HG02642 (cell line): ENCODE data around the gene RHOBTB3.
"Not testable (repeated sequence)": the region's sequence is repeated elsewhere in the genome, so short reads cannot be mapped to it uniquely, and the experiment has no call there.

Experiments
- ATAC-seq: cut with Tn5 transposase; IDR thresholded peaks from one replicate; pipeline ENCODE4 v1.9.1; 2021; ENCODE audit warnings: mild to moderate bottlenecking; ENCODE audit not compliant: unreplicated experiment, poor library complexity

The RHOBTB3 gene

GRCh38 chr5:95791751-95792150 is 60.6 kb downstream of the RHOBTB3 start:
- no peak for ATAC-seq

DNA sequence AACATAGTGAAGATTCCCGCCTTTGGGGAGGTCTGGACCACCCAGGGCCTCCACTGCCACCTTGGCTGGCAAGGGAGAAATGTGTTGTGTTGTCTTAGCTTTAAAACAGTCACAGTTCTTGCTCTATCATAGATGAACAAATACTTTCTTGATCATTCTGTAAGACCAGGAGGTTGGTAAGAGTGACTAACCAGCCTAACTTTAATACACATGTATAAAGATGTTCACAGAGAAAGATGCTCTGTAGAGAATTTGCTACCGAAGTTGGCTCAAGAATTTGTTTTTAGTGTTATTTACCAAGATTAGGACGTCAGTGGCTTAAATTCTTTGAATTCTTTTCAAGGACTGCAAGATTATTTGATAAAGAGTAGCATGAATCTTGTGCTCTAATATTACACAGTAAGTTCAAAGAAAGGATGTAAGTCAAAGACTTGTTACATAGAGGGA is 63.0 kb downstream of the RHOBTB3 start:
- ATAC-seq: no peak

DNA sequence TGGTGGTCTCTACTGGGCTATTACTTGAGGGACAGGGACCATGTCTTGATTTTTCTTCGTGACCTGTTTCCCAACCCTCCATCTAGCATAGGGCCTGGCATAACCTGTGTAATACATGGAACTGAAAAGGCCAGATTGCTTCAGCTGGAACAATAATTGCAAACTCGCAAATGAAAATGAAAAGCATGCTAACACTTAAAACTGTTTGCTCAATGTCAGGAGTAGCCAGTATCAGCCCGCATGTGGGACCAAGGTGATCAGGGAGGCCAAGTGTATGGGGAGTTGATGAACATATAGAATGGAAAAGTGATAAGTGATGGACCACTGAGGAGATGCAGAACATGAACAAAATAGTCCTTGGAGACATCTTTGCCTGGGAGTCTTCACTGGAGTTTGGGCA is 66.2 kb downstream of the RHOBTB3 start:
- no peak for ATAC-seq

- ATAC-seq: no peak
Observed at GRCh38 chr5:95798048-95798447, 66.9 kb downstream of the RHOBTB3 start.

GRCh38 chr5:95798545-95798944 is 67.4 kb downstream of the RHOBTB3 start:
- no peak for ATAC-seq

GRCh38 chr5:95799191-95799835 is 68.2 kb downstream of the RHOBTB3 start:
- no peak for ATAC-seq

DNA sequence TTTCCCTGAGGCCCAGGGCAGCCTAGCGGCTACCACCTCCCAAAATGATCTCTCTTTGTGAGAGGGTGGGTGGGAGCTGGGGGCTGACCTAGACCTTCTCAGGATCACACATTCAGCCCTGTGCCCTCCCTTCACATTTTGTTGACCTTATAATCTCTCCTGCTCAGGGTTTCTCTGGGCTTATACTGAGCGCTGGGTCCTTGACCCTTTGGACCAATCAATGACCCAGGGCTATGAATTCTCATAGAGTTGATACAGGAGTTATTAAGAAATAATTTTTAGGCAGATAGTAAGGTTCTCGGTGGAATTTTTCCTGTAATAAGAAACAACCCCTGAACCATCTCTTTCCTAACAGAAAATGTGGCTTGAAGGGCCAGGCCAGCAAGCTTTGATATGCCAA is 69.4 kb downstream of the RHOBTB3 start:
- no peak for ATAC-seq

DNA sequence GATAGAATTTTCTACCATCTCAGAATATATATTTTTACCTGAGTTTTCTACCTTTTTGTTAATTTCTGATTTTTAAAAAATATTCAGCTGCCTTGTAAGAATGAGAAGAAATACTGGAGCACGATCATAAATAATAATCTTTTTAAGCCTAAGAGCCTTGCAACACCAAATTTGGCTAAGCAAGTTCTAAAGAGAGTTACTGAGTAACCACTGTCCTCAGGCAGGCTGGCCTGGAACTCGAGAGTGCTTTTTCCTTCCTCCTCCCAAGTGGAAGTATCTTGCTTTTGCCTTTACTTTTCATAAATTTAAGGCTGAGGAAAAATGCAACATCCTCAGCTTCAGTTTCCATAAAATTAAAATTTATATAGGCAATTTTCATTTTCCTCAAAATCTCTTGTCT is 70.4 kb downstream of the RHOBTB3 start:
- no peak for ATAC-seq

DNA sequence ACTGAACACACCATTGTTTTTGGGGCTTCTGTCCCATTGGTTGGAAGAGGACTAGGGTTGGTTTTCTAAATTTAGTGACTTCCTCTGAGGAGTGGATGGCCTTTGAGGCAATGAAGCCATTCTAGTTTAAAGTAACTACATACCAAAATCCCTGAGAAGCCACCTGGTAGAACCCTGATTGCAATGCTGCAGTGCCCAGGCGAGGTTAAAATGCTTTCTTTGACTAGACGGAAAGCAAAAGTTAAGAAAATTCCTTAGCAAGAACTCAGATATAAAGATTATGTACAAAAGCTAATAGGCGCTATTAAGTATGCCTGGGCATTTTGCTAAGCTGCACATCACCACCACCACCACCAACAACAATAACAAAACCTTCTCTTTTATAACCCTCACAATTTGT is 70.8 kb downstream of the RHOBTB3 start:
- ATAC-seq: no peak

GRCh38 chr5:95803271-95804148 is 72.4 kb downstream of the RHOBTB3 start:
- no peak for ATAC-seq

DNA sequence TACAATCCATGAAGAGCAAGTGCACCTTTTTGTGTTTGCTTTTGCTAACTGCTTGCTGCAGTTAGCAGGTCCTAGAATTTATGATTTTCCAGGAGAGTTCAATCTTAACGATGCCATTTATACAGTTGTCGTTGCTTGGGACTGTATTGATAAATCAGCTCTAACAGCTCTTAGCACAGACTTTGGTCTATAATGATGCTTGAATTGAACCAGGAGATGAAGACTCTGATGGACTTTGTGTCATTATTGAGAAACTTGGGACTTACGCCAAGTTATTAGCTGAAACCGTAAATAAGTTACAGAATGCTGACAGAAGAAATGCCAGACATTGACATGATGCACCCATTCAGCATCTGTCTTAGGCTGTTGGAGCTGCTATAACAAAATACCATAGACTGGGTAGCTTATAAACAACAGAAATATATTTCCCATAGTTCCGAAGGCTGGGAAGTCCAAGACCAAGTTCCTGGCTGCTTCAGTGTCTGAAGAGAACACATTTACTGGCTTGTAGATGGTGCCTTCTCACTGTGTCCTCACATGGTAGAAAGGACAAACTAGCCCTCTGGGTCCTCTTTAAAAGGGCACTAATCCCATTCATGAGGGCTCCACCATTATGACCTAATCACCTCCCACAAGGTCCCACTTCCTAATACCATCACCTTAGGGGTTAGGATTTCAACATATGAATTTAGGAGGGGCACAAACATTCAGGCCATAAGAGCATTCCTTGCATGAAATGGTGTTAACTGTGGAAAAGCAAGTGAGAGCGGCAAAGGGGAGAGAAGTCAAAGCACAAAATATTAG is 73.8 kb downstream of the RHOBTB3 start:
- no peak for ATAC-seq

DNA sequence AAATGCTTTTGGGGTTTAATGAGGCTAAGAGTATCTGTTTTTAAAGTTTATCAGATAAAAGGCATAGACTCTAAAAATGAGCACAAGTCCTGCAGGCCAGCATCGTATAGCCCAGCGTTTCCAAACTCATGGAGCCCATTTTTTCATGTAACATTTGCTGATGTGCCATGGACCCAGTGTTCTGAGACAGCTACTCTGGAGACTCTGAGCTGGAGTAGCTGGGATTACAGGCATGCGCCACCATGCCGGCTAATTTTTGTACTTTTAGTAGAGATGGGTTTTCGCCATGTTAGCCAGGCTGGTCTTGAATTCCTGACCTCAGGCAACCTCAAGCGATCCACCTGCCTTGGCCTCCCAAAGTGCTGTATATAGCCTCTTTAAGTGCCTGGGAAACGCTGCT is 75.6 kb downstream of the RHOBTB3 start:
- ATAC-seq: no peak

DNA sequence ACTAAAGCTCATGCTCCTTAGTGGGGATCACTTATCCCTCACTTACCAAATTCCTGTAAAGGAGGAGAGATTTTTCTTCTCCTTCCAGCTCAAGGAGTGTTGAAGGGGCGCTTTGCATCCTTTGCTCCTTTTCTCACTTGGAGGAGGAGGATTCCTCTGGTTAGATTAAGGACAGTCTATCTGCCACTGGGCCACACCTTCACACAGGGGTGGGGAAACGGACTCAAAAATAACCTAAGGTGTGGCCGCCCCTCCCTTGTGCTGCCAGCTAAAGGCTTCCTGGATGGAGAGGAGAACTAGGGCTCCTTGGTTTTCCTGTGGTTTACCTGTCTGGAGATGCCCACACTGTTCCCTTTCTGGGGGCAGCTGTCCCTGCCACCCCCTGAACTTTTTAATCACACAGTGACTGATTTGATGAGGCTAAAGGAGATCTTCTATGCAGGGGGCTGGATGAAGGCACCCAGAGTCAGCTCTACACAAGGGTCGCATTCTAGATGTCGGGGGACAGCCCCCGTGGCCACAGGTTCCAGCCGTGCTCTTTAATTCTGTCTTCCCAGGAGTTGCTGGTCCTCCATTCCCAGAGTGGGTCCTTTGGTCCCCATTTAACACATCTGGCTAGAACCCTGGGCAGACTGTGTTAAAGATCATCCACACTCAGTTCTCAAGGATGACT is 77.0 kb downstream of the RHOBTB3 start:
- ATAC-seq: peak; percentile 1

GRCh38 chr5:95808686-95809413 is 77.7 kb downstream of the RHOBTB3 start:
- peak; percentile 99 for ATAC-seq

DNA sequence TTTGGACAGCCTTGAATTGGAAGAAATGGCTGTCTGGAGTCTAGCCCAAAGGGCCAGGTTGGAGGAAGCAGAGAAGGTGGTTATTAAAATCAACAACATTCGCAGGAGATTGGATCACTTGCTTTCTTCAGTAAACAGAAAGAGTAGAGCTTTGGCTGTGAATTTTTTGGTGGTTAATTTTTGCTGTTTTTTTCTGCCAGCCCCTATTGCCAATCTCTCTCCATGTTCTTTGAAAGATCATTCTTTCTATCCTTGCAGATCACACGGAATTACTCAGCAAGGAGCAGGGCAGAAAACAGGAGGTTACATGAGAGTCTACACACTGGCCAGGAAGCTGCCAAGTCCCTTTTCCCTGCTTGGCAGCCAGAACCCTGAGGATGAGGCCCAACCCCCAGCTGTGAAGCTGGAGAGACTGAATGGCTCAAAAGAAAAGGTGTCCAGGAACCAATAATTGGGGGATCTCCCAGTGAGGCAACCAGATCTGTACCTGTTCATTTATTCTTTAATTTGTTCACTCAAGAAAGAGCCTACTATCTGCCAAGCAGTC is 78.4 kb downstream of the RHOBTB3 start:
- no peak for ATAC-seq

GRCh38 chr5:95810305-95811125 is 79.4 kb downstream of the RHOBTB3 start:
- ATAC-seq: no peak

DNA sequence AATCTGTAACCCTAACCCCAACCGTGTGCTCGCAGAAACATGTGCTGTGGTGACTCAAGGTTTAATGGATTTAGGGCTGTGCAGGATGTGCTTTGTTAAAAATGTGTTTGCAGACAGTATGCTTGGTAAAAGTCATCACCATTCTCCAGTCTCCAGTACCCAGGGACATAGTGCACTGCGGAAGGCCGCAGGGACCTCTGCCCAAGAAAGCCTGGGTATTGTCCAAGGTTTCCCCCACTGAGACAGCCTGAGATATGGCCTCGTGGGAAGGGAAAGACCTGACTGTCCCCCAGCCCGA is 79.9 kb downstream of the RHOBTB3 start:
- ATAC-seq: not testable (repeated sequence)

- not testable (repeated sequence) for ATAC-seq
Observed at GRCh38 chr5:95811461-95812073, 80.4 kb downstream of the RHOBTB3 start.
